GM18526 (cell line): ENCODE measurements around the gene SDR9C7.

Source experiments
- POLR2A ChIP-seq: IDR thresholded peaks from 3 replicates; pipeline ENCODE4 v1.6.1; 2011; ENCODE audit not compliant: insufficient read length; ENCODE audit errors: extremely low read depth

SDR9C7 gene

DNA sequence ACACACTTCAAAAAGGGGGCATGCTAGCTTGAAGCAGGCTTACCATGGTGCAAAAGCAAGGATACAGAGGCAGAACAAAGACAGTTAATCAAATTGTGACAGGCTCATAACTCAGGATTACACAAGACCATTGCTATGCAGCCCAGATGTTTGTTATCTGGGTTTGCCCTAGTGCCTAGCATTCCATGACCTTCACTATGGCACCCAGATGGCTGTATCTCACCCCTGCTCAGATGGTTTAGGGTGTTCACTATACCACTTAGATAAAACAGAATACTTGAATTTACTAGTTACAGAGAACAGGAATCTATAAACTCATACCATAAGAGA lies 56.2 kb downstream of the SDR9C7 start:
- no peak for TF ChIP-seq POLR2A

- TF ChIP-seq POLR2A = no peak
These were observed 56.8 kb downstream of the SDR9C7 start for GRCh38 chr12:56877195-56878009.

DNA sequence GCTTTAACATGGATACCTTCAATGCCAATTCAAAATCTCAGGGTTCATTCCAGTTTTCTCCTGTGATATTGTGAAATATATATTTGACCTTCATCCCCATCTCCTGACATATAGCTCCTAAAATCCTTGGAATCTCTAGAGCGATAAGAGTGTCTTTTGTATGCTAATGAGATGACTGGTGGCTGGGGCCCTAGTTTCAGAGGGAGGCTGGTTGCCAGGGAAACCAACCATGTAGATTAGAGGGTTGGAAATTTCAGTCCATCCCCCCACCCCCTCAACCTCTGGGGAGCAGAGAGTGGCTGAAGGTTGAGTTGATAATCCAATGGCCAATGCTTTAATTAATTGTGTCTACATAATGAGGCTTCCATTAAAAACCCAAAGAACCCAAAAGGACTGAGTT lies 59.4 kb downstream of the SDR9C7 start:
- TF ChIP-seq POLR2A = no peak

- no peak for TF ChIP-seq POLR2A
These were observed 60.8 kb downstream of the SDR9C7 start for GRCh38 chr12:56873382-56873781.
